ENCODE data around the gene RAB6B.

The RAB6B gene

GRCh38 chr3:133828576-133829309 lies 66.9 kb downstream of the RAB6B start:
- ATAC-seq (ENCODE audit: low read depth) (no peak), DNase-seq (ENCODE audit: low spot score) (no peak)
- H3K4me3 ChIP-seq (ENCODE audit: severe bottlenecking), result no peak overlapping the region
- H3K4me1 ChIP-seq (ENCODE audit: insufficient read depth, poor library complexity, severe bottlenecking), result no peaks in the 10 kb centered on the region
- H3K9me3 ChIP-seq (ENCODE audit: severe bottlenecking), result no peaks in the 10 kb centered on the region
- H3K27ac ChIP-seq (ENCODE audit: poor library complexity, severe bottlenecking), result no peak overlapping the region
- TF ChIP-seq CTCF (IDR thresholded peaks at IDR 0.05; ENCODE audit: poor library complexity, severe bottlenecking), result no peak
- 0 out of 2 replicates have a peak, but pooled peaks cover 6% of the 10 kb centered on the region for H3K36me3 ChIP-seq (ENCODE audit: low read depth)
- no peaks in the 10 kb centered on the region for H3K27me3 ChIP-seq (ENCODE audit: insufficient read depth, poor library complexity, severe bottlenecking)

- DNase-seq (ENCODE audit: low spot score) (no peak), ATAC-seq (ENCODE audit: low read depth) (no peak)
- H3K36me3 ChIP-seq (ENCODE audit: low read depth), result peaks cover 9% of the 10 kb centered on the region; the same call in 1 of the 2 replicates
- H3K4me3 ChIP-seq (ENCODE audit: severe bottlenecking), result no peak overlapping the region
- H3K9me3 ChIP-seq (ENCODE audit: severe bottlenecking), result no peaks in the 10 kb centered on the region
- no peak overlapping the region for H3K27ac ChIP-seq (ENCODE audit: poor library complexity, severe bottlenecking)
- H3K27me3 ChIP-seq (ENCODE audit: insufficient read depth, poor library complexity, severe bottlenecking), result no peaks in the 10 kb centered on the region
- TF ChIP-seq CTCF (IDR thresholded peaks at IDR 0.05; ENCODE audit: poor library complexity, severe bottlenecking), result no peak
- H3K4me1 ChIP-seq (ENCODE audit: insufficient read depth, poor library complexity, severe bottlenecking), result no peaks in the 10 kb centered on the region
Observed at GRCh38 chr3:133827684-133828083, 68.0 kb downstream of the RAB6B start.

GRCh38 chr3:133827136-133827535 lies 68.5 kb downstream of the RAB6B start:
- ATAC-seq (ENCODE audit: low read depth), result no peak
- TF ChIP-seq CTCF (IDR thresholded peaks at IDR 0.05; ENCODE audit: poor library complexity, severe bottlenecking), result no peak
- no peak for DNase-seq (ENCODE audit: low spot score)
- Histone ChIP-seq H3K9me3 (ENCODE audit: severe bottlenecking) (no peaks in the 10 kb centered on the region), H3K36me3 (ENCODE audit: low read depth) (peaks cover 15% of the 10 kb centered on the region; the same call in 1 of the 2 replicates), H3K27ac (ENCODE audit: poor library complexity, severe bottlenecking) (no peak overlapping the region), H3K4me1 (ENCODE audit: insufficient read depth, poor library complexity, severe bottlenecking) (no peaks in the 10 kb centered on the region), H3K4me3 (ENCODE audit: severe bottlenecking) (no peak overlapping the region), H3K27me3 (ENCODE audit: insufficient read depth, poor library complexity, severe bottlenecking) (no peaks in the 10 kb centered on the region)

GRCh38 chr3:133825969-133826727 lies 69.5 kb downstream of the RAB6B start:
- Histone ChIP-seq H3K27me3 (ENCODE audit: insufficient read depth, poor library complexity, severe bottlenecking) (no peaks in the 10 kb centered on the region), H3K36me3 (ENCODE audit: low read depth) (peaks cover 20% of the 10 kb centered on the region), H3K9me3 (ENCODE audit: severe bottlenecking) (no peaks in the 10 kb centered on the region), H3K4me1 (ENCODE audit: insufficient read depth, poor library complexity, severe bottlenecking) (no peaks in the 10 kb centered on the region), H3K4me3 (ENCODE audit: severe bottlenecking) (no peak overlapping the region), H3K27ac (ENCODE audit: poor library complexity, severe bottlenecking) (no peak overlapping the region)
- TF ChIP-seq CTCF (IDR thresholded peaks at IDR 0.05; ENCODE audit: poor library complexity, severe bottlenecking), result no peak
- no peak for ATAC-seq (ENCODE audit: low read depth)
- DNase-seq (ENCODE audit: low spot score), result no peak
